C4-2B (cell line): ENCODE results near the gene TMEM181.

Source experiments
- H3K27ac ChIP-seq: fragments of 450-650 bp; 2 replicates; pipeline ENCODE4 v1.5.1; 2017
- CTCF ChIP-seq: fragments of 450-650 bp; conservative IDR thresholded peaks from 2 replicates; pipeline ENCODE4 v1.5.1; 2017; ENCODE audit warnings: mild to moderate bottlenecking
- ZFX ChIP-seq: fragments of 450-650 bp; IDR thresholded peaks from 2 replicates; pipeline ENCODE4 v1.6.1; 2017

The TMEM181 gene

DNA sequence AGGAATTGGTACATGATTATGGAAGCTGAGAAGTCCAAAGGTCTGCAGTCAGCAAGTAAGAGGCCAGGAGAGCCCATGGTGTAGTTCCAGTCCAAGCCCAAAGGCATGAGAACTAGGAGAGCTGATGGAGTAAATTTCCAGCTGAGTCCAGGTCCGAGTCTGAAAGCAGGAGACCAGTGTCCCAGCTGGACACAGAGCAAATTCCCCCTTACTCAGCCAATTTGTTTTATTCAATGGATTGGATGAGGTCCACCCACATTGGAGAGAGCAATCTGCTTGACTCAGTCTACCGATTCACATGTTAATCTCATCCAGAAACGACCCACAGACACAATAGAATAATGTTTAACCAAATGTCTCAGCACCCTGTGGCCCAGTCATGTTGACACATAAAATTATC is 14.9 kb downstream of the TMEM181 start:
- TF ChIP-seq ZFX: no peak
- TF ChIP-seq CTCF: no peak
- H3K27ac ChIP-seq: no peak overlapping the region

- peak overlapping the region; percentile 43 for H3K27ac ChIP-seq
- TF ChIP-seq ZFX (no peak), CTCF (no peak)
These were observed 15.7 kb downstream of the TMEM181 start for GRCh38 chr6:158575550-158575949.

DNA sequence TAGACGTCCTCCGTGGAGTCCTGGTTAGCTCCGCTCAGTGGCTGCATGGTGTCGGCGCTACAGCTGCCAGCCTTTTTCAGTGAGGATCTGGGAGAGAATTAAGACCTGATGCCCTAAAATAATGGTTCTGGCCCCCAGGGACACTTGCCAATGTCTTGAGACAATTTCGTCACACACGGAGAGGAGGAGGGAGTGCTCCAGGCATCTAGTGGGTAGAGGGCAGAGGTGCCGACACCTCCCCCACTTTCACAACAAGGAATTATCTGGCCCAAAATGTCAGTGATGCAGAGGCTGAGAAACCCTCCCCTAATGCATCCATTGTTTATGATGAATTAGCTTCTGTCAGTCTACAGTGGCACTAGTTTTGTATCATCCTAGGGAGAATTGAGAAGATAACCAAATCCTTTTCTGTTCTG is 24.4 kb downstream of the TMEM181 start:
- TF ChIP-seq ZFX (no peak), CTCF (no peak)
- H3K27ac ChIP-seq: no peak overlapping the region

- no peak overlapping the region for H3K27ac ChIP-seq
- no peak for TF ChIP-seq CTCF
- TF ChIP-seq ZFX: no peak
These were observed 26.8 kb downstream of the TMEM181 start for GRCh38 chr6:158586652-158587051.

GRCh38 chr6:158589366-158589765 is 29.5 kb downstream of the TMEM181 start:
- TF ChIP-seq CTCF (no peak), ZFX (no peak)
- no peak overlapping the region for H3K27ac ChIP-seq

DNA sequence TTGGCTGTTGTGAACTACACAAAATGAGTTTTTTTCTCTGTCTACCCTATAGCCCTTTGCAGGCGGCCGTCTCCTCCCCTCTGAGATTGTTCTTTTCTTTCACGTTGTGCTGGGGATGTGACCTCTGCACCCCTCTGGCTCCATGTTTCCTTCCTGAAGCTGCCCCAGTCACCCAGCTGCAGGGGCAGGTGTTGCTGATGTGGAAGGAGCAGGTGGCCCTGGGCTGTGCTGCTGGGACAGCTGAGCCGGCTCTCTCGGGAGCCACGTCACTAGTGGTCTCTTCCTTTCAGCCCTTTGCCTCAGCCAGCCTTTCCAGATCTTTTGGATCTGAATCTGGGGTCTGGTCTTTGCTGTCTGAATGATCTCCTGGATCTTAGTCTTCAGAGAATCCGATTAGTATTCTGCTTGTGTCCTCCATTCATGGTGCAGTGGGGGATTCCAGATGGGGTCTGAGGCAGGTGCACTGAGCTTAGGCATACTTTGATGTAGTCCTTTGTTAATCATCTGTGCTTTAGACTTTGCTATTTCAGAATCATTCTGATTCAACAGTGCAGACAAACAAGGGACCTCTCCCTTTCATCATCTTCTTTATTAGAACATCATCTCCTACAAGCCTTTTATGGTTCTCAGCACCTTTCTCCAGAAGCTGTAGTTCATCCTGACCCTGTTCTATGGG is 31.4 kb downstream of the TMEM181 start:
- H3K27ac ChIP-seq: no peak overlapping the region
- TF ChIP-seq CTCF (no peak), ZFX (no peak)

DNA sequence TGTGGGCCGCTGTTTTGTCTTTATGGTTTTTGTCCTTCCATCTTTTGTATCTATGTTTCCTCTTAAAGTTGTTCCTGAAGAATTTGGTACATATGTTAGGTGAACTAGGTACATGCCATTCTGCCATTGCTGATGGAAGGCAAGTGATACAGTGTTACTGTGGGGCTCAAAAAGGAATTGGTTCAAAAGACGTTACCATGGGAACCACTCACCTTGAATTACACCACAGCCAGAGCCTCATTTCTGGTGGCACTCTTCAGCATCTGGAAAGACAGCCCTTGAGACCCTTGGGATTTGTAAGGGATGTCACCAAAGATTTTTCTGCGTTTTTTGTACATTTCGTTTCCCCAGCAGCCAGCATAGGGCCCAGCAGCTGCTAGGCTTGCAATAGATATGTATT is 31.9 kb downstream of the TMEM181 start:
- H3K27ac ChIP-seq: no peak overlapping the region
- no peak for TF ChIP-seq CTCF
- no peak for TF ChIP-seq ZFX
